ENCODE results near the gene RPS10. TPM values are rescaled to one million over a fixed set of nuclear protein-coding genes. Genes with fewer than 3 reads are reported as not detected.
A peak's percentile ranks its signal among the peaks of the same experiment; 100 is the strongest.

The RPS10 gene
- total and polyA plus RNA-seq, 8 donors: 371 to 4,063 (median 2,070) TPM

- Histone ChIP-seq H3K27ac (no peak overlapping the region), H3K36me3 (no peaks in the 10 kb centered on the region), H3K27me3 (no peaks in the 10 kb centered on the region), H3K9me3 (peaks cover 0 to 5% (median 0%) of the 10 kb centered on the region in 4 donors), H3K4me3 (no peak overlapping the region), H3K4me1 (no peaks in the 10 kb centered on the region)
- no peak for TF ChIP-seq POLR2A (IDR thresholded peaks at IDR 0.05)
- no peak for TF ChIP-seq EP300 (IDR thresholded peaks at IDR 0.05)
- intact Hi-C loops (cut with DNase I; ENCODE audit: low total_unique reads): no loop called here
- DNase-seq: no peak
- WGBS, 5 donors: 91 to 95% (median 93%) methylated on average over 19 to 38 of the region's 38 CpGs
These were observed 11.2 kb upstream of the RPS10 start for GRCh38 chr6:34436803-34437643.

- DNase-seq: no peak
- H3K4me3 ChIP-seq: no peak overlapping the region
- H3K36me3 ChIP-seq: no peaks in the 10 kb centered on the region
- WGBS, 5 donors: 60 to 69% (median 61%) methylated on average over 5 of the region's 5 CpGs
- H3K9me3 ChIP-seq: peaks cover 0 to 5% (median 0%) of the 10 kb centered on the region in 4 donors
- no peaks in the 10 kb centered on the region for H3K4me1 ChIP-seq
- H3K27me3 ChIP-seq: no peaks in the 10 kb centered on the region
- no peak overlapping the region for H3K27ac ChIP-seq
- intact Hi-C loops (cut with DNase I; ENCODE audit: low total_unique reads): no loop called here
- no peak for TF ChIP-seq CTCF (IDR thresholded peaks at IDR 0.05)
- no peak for TF ChIP-seq POLR2AphosphoS5 (IDR thresholded peaks at IDR 0.05)
- TF ChIP-seq EP300 (IDR thresholded peaks at IDR 0.05): no peak
- no peak for TF ChIP-seq POLR2A (IDR thresholded peaks at IDR 0.05)
These were observed 10.0 kb upstream of the RPS10 start for GRCh38 chr6:34435916-34436315.

- Histone ChIP-seq H3K36me3 (peaks cover 46 to 50% (median 48%) of the 10 kb centered on the region in 4 donors), H3K27me3 (no peaks in the 10 kb centered on the region), H3K4me3 (peak overlapping the region; percentile 63 to 97 (median 85)), H3K27ac (peak overlapping the region; percentile 81 to 93 (median 87)), H3K9me3 (no peaks in the 10 kb centered on the region), H3K4me1 (peaks cover 9 to 36% (median 26%) of the 10 kb centered on the region in 4 donors)
- TF ChIP-seq EP300 (IDR thresholded peaks at IDR 0.05): no peak
- TF ChIP-seq POLR2AphosphoS5 (IDR thresholded peaks at IDR 0.05): no peak
- TF ChIP-seq POLR2A (IDR thresholded peaks at IDR 0.05): no peak
- no peak for TF ChIP-seq CTCF (IDR thresholded peaks at IDR 0.05)
- 1 to 4% (median 3%) methylated on average over 10 of the region's 10 CpGs for whole genome bisulfite sequencing, 5 donors
- intact Hi-C loops (cut with DNase I; ENCODE audit: low total_unique reads): no loop called here
- DNase-seq: no peak
These were observed 754 bp downstream of the RPS10 start for GRCh38 chr6:34425132-34425497.

GRCh38 chr6:34424200-34425131 is 1.4 kb downstream of the RPS10 start:
- Histone ChIP-seq H3K4me1 (peaks cover 9 to 36% (median 26%) of the 10 kb centered on the region in 4 donors), H3K36me3 (peaks cover 52 to 56% (median 54%) of the 10 kb centered on the region in 4 donors), H3K27ac (peak overlapping the region in 4 of 5 donors; percentile 84 to 93 (median 88)), H3K27me3 (no peaks in the 10 kb centered on the region), H3K9me3 (no peaks in the 10 kb centered on the region), H3K4me3 (peak overlapping the region; percentile 63 to 97 (median 85))
- DNase-seq: peak in 1 of 2 donors; percentile 9
- WGBS, 5 donors: 61 to 73% (median 69%) methylated on average over 19 of the region's 19 CpGs
- intact Hi-C loops (cut with DNase I; ENCODE audit: low total_unique reads): no loop called here
- TF ChIP-seq EP300 (IDR thresholded peaks at IDR 0.05): no peak
- TF ChIP-seq CTCF (IDR thresholded peaks at IDR 0.05): no peak
- no peak for TF ChIP-seq POLR2AphosphoS5 (IDR thresholded peaks at IDR 0.05)
- no peak for TF ChIP-seq POLR2A (IDR thresholded peaks at IDR 0.05)

Measured in stomach (tissue), 9 donors.